Measurements from ENCODE around the gene ORC4. TPM values are rescaled to one million over a fixed set of nuclear protein-coding genes. Genes with fewer than 3 reads are reported as not detected.

Gene ORC4
- total and polyA plus RNA-seq, 2 of the 8 experiments (the other 6 are each of a cell fraction or from before 2014, with no cell fraction given) = 22.7 to 63.7 TPM

DNA sequence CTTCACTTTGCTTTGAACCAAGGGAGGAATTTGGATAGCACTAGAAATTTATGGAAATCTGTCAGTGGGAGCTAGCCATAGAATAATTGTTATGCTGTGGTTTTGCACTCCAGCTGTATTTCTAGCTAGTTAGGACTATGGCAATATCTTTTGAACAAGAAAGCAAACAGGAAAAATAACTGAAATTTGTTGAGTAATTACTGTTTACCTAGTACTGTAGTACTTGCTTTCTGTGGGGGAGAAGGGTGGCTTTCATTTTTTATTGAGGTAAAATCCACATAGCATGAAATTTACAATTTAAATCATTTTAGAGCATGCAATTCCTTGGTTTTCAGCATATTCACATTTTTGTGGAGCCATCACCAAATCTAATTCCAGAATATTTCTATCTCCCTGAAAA lies 28.7 kb upstream of the ORC4 start:
- H4K91ac ChIP-seq (replicated peaks; ENCODE audit: insufficient read length, low read length) = no peak overlapping the region
- H3K79me1 ChIP-seq (ENCODE audit: low read depth, low read length) = no peaks in the 10 kb centered on the region
- peaks cover 0 to 2% (median 0%) of the 10 kb centered on the region in 4 experiments; a peak in 2 of 7 replicates for H3K4me1 ChIP-seq (replicated peaks in 1 of 4; ENCODE audit: control insufficient read depth in 3 of 4, insufficient read depth in 4 of 4, low read length in 3 of 4)
- no peak overlapping the region for H3K14ac ChIP-seq (ENCODE audit: insufficient read length)
- H3K9ac ChIP-seq (replicated peaks in 1 of 4; ENCODE audit: extremely low read depth in 1 of 4, low read depth in 3 of 4, low read length in 3 of 4) = no peak overlapping the region
- no peaks in the 10 kb centered on the region for H3K23me2 ChIP-seq (ENCODE audit: low read depth, low read length)
- no peak overlapping the region for H2BK5ac ChIP-seq (ENCODE audit: low read depth, low read length)
- H2BK15ac ChIP-seq (ENCODE audit: low read length) = no peak overlapping the region
- no peaks in the 10 kb centered on the region for H3K9me3 ChIP-seq (ENCODE audit: insufficient read depth in 2 of 2, low read depth in 1 of 2, low read length in 1 of 2)
- H4K20me1 ChIP-seq (replicated peaks in 1 of 2; ENCODE audit: control insufficient read depth in 1 of 2, insufficient read depth in 2 of 2, low read length in 2 of 2) = no peaks in the 10 kb centered on the region
- H2BK20ac ChIP-seq (ENCODE audit: low read length) = no peak overlapping the region
- H3K4me3 ChIP-seq (ENCODE audit: extremely low read depth in 1 of 4, insufficient read depth in 2 of 4, low read depth in 3 of 4, low read length in 4 of 4) = no peak overlapping the region
- H2AFZ ChIP-seq (ENCODE audit: low read length) = no peak overlapping the region
- CTCF ChIA-PET (ENCODE audit: partially characterized antibody) = no interaction called here
- H3K4me2 ChIP-seq (ENCODE audit: insufficient read depth in 1 of 2, low read depth in 2 of 2, low read length in 2 of 2) = no peak overlapping the region
- H3K36me3 ChIP-seq (ENCODE audit: control insufficient read depth in 2 of 4, insufficient read depth in 4 of 4, low read length in 3 of 4) = no peaks in the 10 kb centered on the region
- no peak overlapping the region for H3K23ac ChIP-seq (ENCODE audit: insufficient read length)
- H2BK120ac ChIP-seq (replicated peaks; ENCODE audit: low read depth, low read length) = no peak overlapping the region
- no peak overlapping the region for H4K5ac ChIP-seq (ENCODE audit: insufficient read length, low read depth, low read length)
- no peak overlapping the region; the same call in 1 of the 2 replicates for H2AK5ac ChIP-seq (ENCODE audit: low read depth, low read length)
- H3K27me3 ChIP-seq (replicated peaks in 1 of 4; ENCODE audit: control insufficient read depth in 3 of 4, extremely low read depth in 1 of 4, insufficient read depth in 3 of 4, low read length in 3 of 4) = no peaks in the 10 kb centered on the region
- FAIRE-seq = no peak
- H3K27ac ChIP-seq (ENCODE audit: low read depth, low read length) = no peak overlapping the region
- H4K8ac ChIP-seq (ENCODE audit: extremely low read depth, insufficient read depth, low read length) = no peak overlapping the region
- H3K56ac ChIP-seq (replicated peaks; ENCODE audit: insufficient read length, low read depth, low read length) = no peak overlapping the region
- POLR2A ChIA-PET (ENCODE audit: partially characterized antibody) = interaction anchor here (0.6 kb wide), 1 partner anchor 433 kb away, joined by 3 read pairs; no protein-coding TSS in a partner anchor
- TF ChIP-seq MAFK (IDR thresholded peaks at IDR 0.05; ENCODE audit: low read depth, low read length) (no peak), GTF2F1 (IDR thresholded peaks at IDR 0.05; ENCODE audit: borderline replicate concordance, low read depth, low read length) (no peak), TBP (IDR thresholded peaks at IDR 0.05; ENCODE audit: low read depth, low read length) (no peak), SP2 (IDR thresholded peaks at IDR 0.05; ENCODE audit: low read length) (no peak), NRF1 (IDR thresholded peaks at IDR 0.05; ENCODE audit: low read depth, low read length) (no peak)
- no peak overlapping the region for H2BK12ac ChIP-seq (ENCODE audit: low read depth, low read length)
- no peak for DNase-seq (ENCODE audit: low read depth in 1 of 2, low spot score in 2 of 2)
- peaks cover 0 to 7% of the 10 kb centered on the region in 2 experiments; a peak in 2 of 4 replicates for H3K79me2 ChIP-seq (ENCODE audit: control insufficient read depth in 1 of 2, insufficient read depth in 2 of 2, low read length in 2 of 2)
- H3K18ac ChIP-seq (ENCODE audit: extremely low read depth, low read length) = no peak overlapping the region
- no peak overlapping the region for H3K4ac ChIP-seq (replicated peaks; ENCODE audit: insufficient read length, low read depth, low read length)

All from H1 (cell line).